IMR-90 (cell line): ENCODE results near the gene AFDN. TPM values are rescaled to one million over a fixed set of nuclear protein-coding genes. Genes with fewer than 3 reads are reported as not detected.

Experiments
- ATAC-seq: fragments of 200-7000 bp; cut with Tn5 transposase; 2 replicates; pipeline ENCODE4 v1.9.1; 2020; ENCODE audit warnings: low read depth, mild to moderate bottlenecking, moderate library complexity
- BruUV-seq: library from RNA; stranded (reverse); fragments of 400-500 nt; replicated peaks from 2 replicates; lab custom pipeline; 2021; lab: Mats Ljungman, UMichigan
- CTCF ChIA-PET: fragments of 300-600 bp; formaldehyde crosslinking; extraction: SDS; loops from one replicate; lab custom pipeline; 2021; ENCODE audit warnings: antibody characterized with exemption; lab: Yijun Ruan, JAX
- POLR2A ChIA-PET: fragments of 300-600 bp; sonication (Branson Sonifier 250); formaldehyde crosslinking; loops from one replicate; lab custom pipeline; 2022; ENCODE audit warnings: antibody characterized with exemption; ENCODE audit not compliant: unreplicated experiment; lab: Charles Lee
- DNase-seq: peaks from one replicate; pipeline ENCODE4 v3.0.0; 2013
- H2AFZ ChIP-seq: replicated peaks from 2 replicates; pipeline ENCODE3; 2013; ENCODE audit warnings: low read length, mild to moderate bottlenecking; ENCODE audit not compliant: poor library complexity
- H2AK5ac ChIP-seq: 2 replicates; pipeline ENCODE4 v1.6.1; 2013; ENCODE audit warnings: low read depth, low read length, inconsistent platforms
- H2AK9ac ChIP-seq: replicated peaks from 2 replicates; pipeline ENCODE3; 2013; ENCODE audit warnings: mild to moderate bottlenecking, low read depth, low read length, moderate library complexity; ENCODE audit not compliant: poor library complexity
- H2BK120ac ChIP-seq: 2 replicates; pipeline ENCODE4 v1.6.1; 2013; ENCODE audit warnings: low read depth, low read length, inconsistent platforms
- H2BK15ac ChIP-seq: 3 replicates; pipeline ENCODE4 v1.6.1; 2013; ENCODE audit warnings: low read depth, low read length, inconsistent platforms
- H2BK20ac ChIP-seq: 2 replicates; pipeline ENCODE4 v1.6.1; 2013; ENCODE audit warnings: low read depth, mild to moderate bottlenecking, inconsistent platforms, low read length, moderate library complexity
- H2BK5ac ChIP-seq: 2 replicates; pipeline ENCODE4 v1.6.1; 2013; ENCODE audit warnings: mild to moderate bottlenecking, low read depth, low read length, inconsistent platforms; ENCODE audit not compliant: poor library complexity, severe bottlenecking
- H3K14ac ChIP-seq: replicated peaks from 2 replicates; pipeline ENCODE4 v1.6.1; 2013; ENCODE audit warnings: low read depth, low read length, inconsistent platforms
- H3K18ac ChIP-seq: 2 replicates; pipeline ENCODE4 v1.6.1; 2013; ENCODE audit warnings: low read depth, low read length, control low read depth
- H3K23ac ChIP-seq: 2 replicates; pipeline ENCODE4 v1.6.1; 2013; ENCODE audit warnings: low read depth, low read length, inconsistent platforms
- H3K27ac ChIP-seq: 2 replicates; pipeline ENCODE4 v1.5.1; 2013; ENCODE audit warnings: mild to moderate bottlenecking, control low read depth, low read length; ENCODE audit not compliant: insufficient read depth
- H3K27me3 ChIP-seq: 2 replicates; pipeline ENCODE4 v1.6.1; 2013; ENCODE audit warnings: low read length; ENCODE audit not compliant: control insufficient read depth, insufficient read depth
- H3K36me3 ChIP-seq: 2 replicates; pipeline ENCODE4 v1.6.1; 2013; ENCODE audit warnings: low read length, mixed read lengths; ENCODE audit not compliant: control insufficient read depth, insufficient read depth
- H3K4ac ChIP-seq: 2 replicates; pipeline ENCODE4 v1.6.1; 2013; ENCODE audit warnings: low read depth, low read length, inconsistent platforms
- H3K4me1 ChIP-seq: 2 replicates; pipeline ENCODE4 v1.6.1; 2013; ENCODE audit warnings: low read length, mixed read lengths; ENCODE audit not compliant: control insufficient read depth, insufficient read depth
- H3K4me2 ChIP-seq: 2 replicates; pipeline ENCODE4 v1.6.1; 2013; ENCODE audit warnings: low read depth, mild to moderate bottlenecking, control low read depth, low read length, moderate library complexity
- H3K4me3 ChIP-seq: 2 replicates; pipeline ENCODE4 v1.5.1; 2013; ENCODE audit warnings: low read depth, mild to moderate bottlenecking, control low read depth, low read length, moderate library complexity; ENCODE audit not compliant: insufficient read depth
- H3K56ac ChIP-seq: 2 replicates; pipeline ENCODE4 v1.6.1; 2013; ENCODE audit warnings: low read length, inconsistent platforms; ENCODE audit not compliant: insufficient read depth; ENCODE audit errors: extremely low read depth
- H3K79me1 ChIP-seq, 2 experiments: 2 replicates each; pipeline ENCODE4 v1.6.1; 2013; ENCODE audit warnings: low read length in 2 of 2, inconsistent platforms in 1 of 2, low read depth in 1 of 2
- H3K9ac ChIP-seq: 2 replicates; pipeline ENCODE4 v1.6.1; 2013; ENCODE audit warnings: low read depth, low read length, control low read depth
- H3K9me1 ChIP-seq: 2 replicates; pipeline ENCODE4 v1.6.1; 2013; ENCODE audit warnings: low read length, inconsistent platforms; ENCODE audit not compliant: insufficient read depth
- H3K9me3 ChIP-seq: 2 replicates; pipeline ENCODE4 v1.6.1; 2013; ENCODE audit warnings: low read length; ENCODE audit not compliant: control insufficient read depth, insufficient read depth
- H4K20me1 ChIP-seq: 2 replicates; pipeline ENCODE4 v1.6.1; 2013; ENCODE audit warnings: low read length, inconsistent platforms; ENCODE audit not compliant: insufficient read depth
- H4K5ac ChIP-seq: 2 replicates; pipeline ENCODE4 v1.6.1; 2013; ENCODE audit warnings: mild to moderate bottlenecking, low read depth, low read length, control low read depth
- H4K8ac ChIP-seq, 2 experiments: 2 replicates each; pipeline ENCODE4 v1.6.1; 2013; ENCODE audit warnings: low read depth in 2 of 2, low read length in 2 of 2, control low read depth in 1 of 2, inconsistent platforms in 1 of 2
- H4K91ac ChIP-seq: 2 replicates; pipeline ENCODE4 v1.6.1; 2013; ENCODE audit warnings: low read depth, low read length, inconsistent platforms; ENCODE audit not compliant: insufficient read depth
- BHLHE40 ChIP-seq: fragments of 150-350 bp; IDR thresholded peaks from 2 replicates; pipeline ENCODE4 v1.6.1; 2016; ENCODE audit warnings: mild to moderate bottlenecking, low read depth, low read length
- CEBPB ChIP-seq: IDR thresholded peaks from 2 replicates; pipeline ENCODE4 v1.6.1; 2012; ENCODE audit warnings: low read depth, low read length, improper control_type of control experiment
- CHD1 ChIP-seq: IDR thresholded peaks from 2 replicates; pipeline ENCODE4 v1.6.1; 2012; ENCODE audit warnings: low read depth, low read length, improper control_type of control experiment
- ELK1 ChIP-seq: fragments of 150-350 bp; IDR thresholded peaks from 2 replicates; pipeline ENCODE4 v1.6.1; 2016; ENCODE audit warnings: low read depth, mild to moderate bottlenecking, low read length, moderate library complexity, borderline replicate concordance
- NFE2L2 ChIP-seq: fragments of 150-350 bp; IDR thresholded peaks from 2 replicates; pipeline ENCODE4 v1.6.1; 2016; ENCODE audit warnings: low read depth, mild to moderate bottlenecking, low read length
- POLR2A ChIP-seq: IDR thresholded peaks from 2 replicates; pipeline ENCODE4 v1.6.1; 2012; ENCODE audit warnings: mild to moderate bottlenecking, low read depth, low read length
- RAD21 ChIP-seq: IDR thresholded peaks from 2 replicates; pipeline ENCODE4 v1.6.1; 2012; ENCODE audit warnings: low read length, improper control_type of control experiment
- RFX5 ChIP-seq: IDR thresholded peaks from 2 replicates; pipeline ENCODE4 v1.8.0; 2012; ENCODE audit warnings: low read depth, mild to moderate bottlenecking, low read length, moderate library complexity
- USF2 ChIP-seq: fragments of 150-350 bp; IDR thresholded peaks from 2 replicates; pipeline ENCODE4 v1.6.1; 2017; ENCODE audit warnings: mild to moderate bottlenecking, antibody characterized with exemption, low read length, low read depth
- WGBS, 2 experiments: methylation state at CpG; one replicate each; pipeline versions ENCODE4 v1.1.5 to v1.1.7; 2013; ENCODE audit warnings: missing lambda C conversion rate in 2 of 2; ENCODE audit not compliant: insufficient read length in 1 of 2; ENCODE audit errors: extremely low coverage in 2 of 2; 5-methylcytosine and 5-hydroxymethylcytosine counted together
- dilution Hi-C: fragments of 300-500 bp; cut with HindIII; formaldehyde crosslinking; loops from one replicate; pipeline ENCODE4 v1.14.3; 2018; ENCODE audit warnings: low sequenced_read_pairs; ENCODE audit not compliant: unreplicated experiment
- in situ Hi-C: fragments of 300-500 bp; cut with MboI; formaldehyde crosslinking; loops from 3 replicates; pipeline ENCODE4 v1.14.3; 2019; ENCODE audit warnings: low sequenced_read_pairs, inconsistent platforms, mixed read lengths
- intact Hi-C: fragments of 100-400 bp; cut with micrococcal nuclease; formaldehyde crosslinking; loops from 2 replicates; pipeline ENCODE4 v1.10.0; 2022
- polyA plus RNA-seq, 3 experiments: library from polyadenylated mRNA; depleted of rRNA; stranded (reverse); fragments of >200 nt; gene quantifications; 2 replicates each; pipeline ENCODE4 v1.2.3, GENCODE V29; 2012; ENCODE audit warnings: low replicate concordance in 1 of 3
- total RNA-seq: library from RNA; depleted of rRNA; stranded (reverse); fragments of >200 nt; gene quantifications from 2 replicates; pipeline ENCODE4 v1.2.3, GENCODE V29; 2012

AFDN gene
- total and polyA plus RNA-seq, 2 of the 4 experiments (the other 2 are of a cell fraction): 11.6 to 20.8 TPM

GRCh38 chr6:167962711-167963110 is 136.0 kb downstream of the AFDN start:
- Histone ChIP-seq H2BK120ac (no peak overlapping the region), H4K5ac (no peak overlapping the region), H3K27me3 (no peaks in the 10 kb centered on the region), H2AK5ac (no peak overlapping the region), H2BK15ac (no peak overlapping the region), H3K56ac (no peak overlapping the region), H3K4me3 (no peak overlapping the region), H3K9me1 (peaks cover 2% of the 10 kb centered on the region), H3K18ac (no peak overlapping the region), H3K9ac (no peak overlapping the region), H2BK20ac (no peak overlapping the region), H3K14ac (no peak overlapping the region), H3K36me3 (peaks cover 16% of the 10 kb centered on the region), H3K9me3 (no peaks in the 10 kb centered on the region), H4K8ac (no peak overlapping the region), H3K23ac (no peak overlapping the region), H3K79me1 (peaks cover 2 to 4% of the 10 kb centered on the region in 2 experiments), H2BK5ac (no peak overlapping the region), H2AK9ac (no peak overlapping the region), H3K27ac (no peak overlapping the region), H3K4me2 (no peak overlapping the region), H3K4me1 (no peaks in the 10 kb centered on the region), H2AFZ (no peak overlapping the region), H3K4ac (no peak overlapping the region), H4K20me1 (no peaks in the 10 kb centered on the region), H4K91ac (no peak overlapping the region)
- in situ Hi-C loops: no loop called here
- DNase-seq (no peak), ATAC-seq (no peak)
- WGBS, 2 experiments: no CpG with 5 or more reads among the region's 5 CpGs
- dilution Hi-C loops: no loop called here
- CTCF ChIA-PET: no interaction called here
- TF ChIP-seq CHD1 (no peak), RFX5 (no peak), POLR2A (no peak), CEBPB (no peak), USF2 (no peak), RAD21 (no peak), NFE2L2 (no peak), ELK1 (no peak), BHLHE40 (no peak)
- POLR2A ChIA-PET: no interaction called here
- no TSS peak for BruUV-seq
- intact Hi-C loops: no loop called here
